Neural progenitor cell (in vitro differentiated cells): ENCODE data around the gene SMTN.

ENCODE experiments used
- CTCF ChIP-seq: fragments of 200-600 bp; sonication (generic); IDR thresholded peaks from 2 replicates; pipeline ENCODE4 v1.5.1; 2017; ENCODE audit warnings: antibody characterized with exemption, mild to moderate bottlenecking
- EZH2 ChIP-seq: fragments of 200-600 bp; sonication (generic); IDR thresholded peaks from 2 replicates; pipeline ENCODE4 v1.6.1; 2017; ENCODE audit warnings: antibody characterized with exemption, mild to moderate bottlenecking, moderate library complexity
- EZH2phosphoT487 ChIP-seq: fragments of 200-600 bp; sonication (generic); IDR thresholded peaks from 2 replicates; pipeline ENCODE4 v1.6.1; 2017; ENCODE audit warnings: antibody characterized with exemption

GRCh38 chr22:31140746-31141145, 59.6 kb downstream of the SMTN start:
- TF ChIP-seq EZH2phosphoT487 (no peak), EZH2 (no peak), CTCF (no peak)
